Nephron progenitor cell (in vitro differentiated cells): ENCODE data around the gene MAPKAPK2.

ENCODE experiments used
- DNase-seq: peaks from one replicate; pipeline ENCODE4 v3.0.0; 2021
- H3K27ac Mint-ChIP-seq: 2 replicates; pipeline ENCODE4 v1.8.0; 2021; ENCODE audit warnings: mild to moderate bottlenecking, moderate library complexity, mixed read lengths
- H3K27me3 Mint-ChIP-seq: 2 replicates; pipeline ENCODE4 v1.8.0; 2021; ENCODE audit warnings: mild to moderate bottlenecking, low read depth, mixed read lengths; ENCODE audit not compliant: poor library complexity
- H3K36me3 Mint-ChIP-seq: 2 replicates; pipeline ENCODE4 v1.8.0; 2021; ENCODE audit warnings: low read depth, mixed read lengths
- H3K4me1 Mint-ChIP-seq: 2 replicates; pipeline ENCODE4 v1.8.0; 2021; ENCODE audit warnings: mixed read lengths
- H3K4me3 Mint-ChIP-seq: 2 replicates; pipeline ENCODE4 v1.8.0; 2021; ENCODE audit warnings: mild to moderate bottlenecking, moderate library complexity, mixed read lengths
- H3K9me3 Mint-ChIP-seq: 2 replicates; pipeline ENCODE4 v1.8.0; 2021; ENCODE audit warnings: mild to moderate bottlenecking, moderate library complexity, mixed read lengths
- CTCF ChIP-seq: fragments of 200-600 bp; sonication (generic); IDR thresholded peaks from 2 replicates; pipeline ENCODE4 v1.5.0; 2021; ENCODE audit warnings: antibody characterized with exemption

The MAPKAPK2 gene

DNA sequence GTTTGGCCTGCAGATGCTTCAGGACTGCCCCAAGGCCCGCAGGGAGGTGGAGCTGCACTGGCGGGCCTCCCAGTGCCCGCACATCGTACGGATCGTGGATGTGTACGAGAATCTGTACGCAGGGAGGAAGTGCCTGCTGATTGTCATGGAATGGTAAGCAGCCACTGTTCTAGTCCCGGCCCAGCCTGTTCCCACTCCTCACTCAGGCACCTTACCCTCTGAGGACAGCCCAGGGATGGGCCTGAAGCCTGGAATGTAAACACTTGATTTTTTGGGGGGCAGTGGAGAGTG, 43.9 kb downstream of the MAPKAPK2 start:
- Mint-ChIP-seq H3K27ac (no peak overlapping the region), H3K4me1 (peaks cover 20% of the 10 kb centered on the region), H3K36me3 (peaks cover 21% of the 10 kb centered on the region), H3K9me3 (no peaks in the 10 kb centered on the region), H3K4me3 (no peak overlapping the region), H3K27me3 (peaks cover 6% of the 10 kb centered on the region)
- no peak for TF ChIP-seq CTCF
- DNase-seq: no peak

- peaks cover 21% of the 10 kb centered on the region for H3K36me3 Mint-ChIP-seq
- peaks cover 6% of the 10 kb centered on the region for H3K27me3 Mint-ChIP-seq
- TF ChIP-seq CTCF: no peak
- H3K4me1 Mint-ChIP-seq: peaks cover 16% of the 10 kb centered on the region
- no peak overlapping the region for H3K4me3 Mint-ChIP-seq
- no peaks in the 10 kb centered on the region for H3K9me3 Mint-ChIP-seq
- no peak for DNase-seq
- H3K27ac Mint-ChIP-seq: no peak overlapping the region
Observed at GRCh38 chr1:206729050-206729449, 44.3 kb downstream of the MAPKAPK2 start.

- Mint-ChIP-seq H3K27ac (no peak overlapping the region), H3K4me3 (no peak overlapping the region), H3K9me3 (no peaks in the 10 kb centered on the region), H3K36me3 (peaks cover 21% of the 10 kb centered on the region), H3K4me1 (peaks cover 11% of the 10 kb centered on the region), H3K27me3 (peaks cover 5% of the 10 kb centered on the region)
- DNase-seq: no peak
- no peak for TF ChIP-seq CTCF
Observed at GRCh38 chr1:206729507-206729906, 44.8 kb downstream of the MAPKAPK2 start.

GRCh38 chr1:206732508-206732907, 47.8 kb downstream of the MAPKAPK2 start:
- peak overlapping the region; percentile 57 for H3K27ac Mint-ChIP-seq
- H3K4me3 Mint-ChIP-seq: no peak overlapping the region

GRCh38 chr1:206732992-206733391, 48.3 kb downstream of the MAPKAPK2 start:
- H3K36me3 Mint-ChIP-seq: peaks cover 21% of the 10 kb centered on the region
- no peak for TF ChIP-seq CTCF

More at GRCh38 chr1:206732508-206732907, 47.8 kb downstream of the MAPKAPK2 start:
- Mint-ChIP-seq H3K9me3 (no peaks in the 10 kb centered on the region), H3K36me3 (peaks cover 21% of the 10 kb centered on the region), H3K27me3 (peaks cover 4% of the 10 kb centered on the region), H3K4me1 (peaks cover 7% of the 10 kb centered on the region)
- no peak for TF ChIP-seq CTCF
- no peak for DNase-seq

GRCh38 chr1:206734499-206735142, 49.9 kb downstream of the MAPKAPK2 start:
- Mint-ChIP-seq H3K4me1 (peaks cover 29% of the 10 kb centered on the region), H3K9me3 (no peaks in the 10 kb centered on the region), H3K27me3 (peaks cover 7% of the 10 kb centered on the region), H3K27ac (no peak overlapping the region), H3K4me3 (no peak overlapping the region), H3K36me3 (peaks cover 16% of the 10 kb centered on the region)
- peak; percentile 83 for TF ChIP-seq CTCF
- DNase-seq: peak; percentile 84

More at GRCh38 chr1:206732992-206733391, 48.3 kb downstream of the MAPKAPK2 start:
- no peak for DNase-seq
- Mint-ChIP-seq H3K27me3 (peaks cover 4% of the 10 kb centered on the region), H3K4me1 (peaks cover 12% of the 10 kb centered on the region), H3K4me3 (no peak overlapping the region), H3K27ac (peak overlapping the region; percentile 83), H3K9me3 (no peaks in the 10 kb centered on the region)
